Naive thymus-derived CD4-positive, alpha-beta T cell (primary cell): ENCODE results near the gene DEPDC5. TPM values are rescaled to one million over a fixed set of nuclear protein-coding genes. Genes with fewer than 3 reads are reported as not detected.

Experiments
- ATAC-seq: fragments of 150-1000 bp; cut with Tn5 transposase; 2 replicates; pipeline ENCODE4 v1.10.0; 2021; ENCODE audit warnings: mild to moderate bottlenecking, moderate library complexity
- CTCF ChIA-PET: fragments of 350-600 bp; sonication (Branson Sonifier 250); formaldehyde crosslinking; loops from one replicate; lab custom pipeline; 2021; ENCODE audit warnings: antibody characterized with exemption; lab: Charles Lee
- POLR2A ChIA-PET: fragments of 350-600 bp; sonication (Branson Sonifier 250); formaldehyde crosslinking; loops from one replicate; lab custom pipeline; 2021; ENCODE audit warnings: antibody characterized with exemption, inconsistent platforms; lab: Charles Lee
- DNase-seq, 9 donors: peaks; one replicate each; pipeline versions ENCODE4 v3.0.0 to v3.0.0-alpha.2; 2020 to 2022; ENCODE audit warnings: mixed read lengths in 1 of 9
- H3K27ac ChIP-seq: one replicate; pipeline ENCODE4 v1.7.0; 2013; ENCODE audit warnings: mild to moderate bottlenecking, low read depth, low read length, moderate library complexity
- H3K27me3 ChIP-seq, 2 donors: one replicate each; pipeline ENCODE4 v1.7.0; 2013; ENCODE audit warnings: low read length in 2 of 2, mild to moderate bottlenecking in 2 of 2, moderate library complexity in 2 of 2; ENCODE audit not compliant: control insufficient read depth in 2 of 2, insufficient read depth in 2 of 2
- H3K36me3 ChIP-seq, 3 experiments: 1 replicate in 2 of 3; 2 replicates in 1 of 3; pipeline ENCODE4 v1.7.0; 2013; ENCODE audit warnings: low read length in 3 of 3, mild to moderate bottlenecking in 3 of 3, moderate library complexity in 1 of 3; ENCODE audit not compliant: insufficient read depth in 3 of 3, control insufficient read depth in 2 of 3
- H3K4me1 ChIP-seq, 2 donors: one replicate each; pipeline ENCODE4 v1.7.0; 2013; ENCODE audit warnings: low read length in 2 of 2, mild to moderate bottlenecking in 2 of 2, moderate library complexity in 1 of 2; ENCODE audit not compliant: control insufficient read depth in 2 of 2, insufficient read depth in 2 of 2
- H3K4me3 ChIP-seq: 2 replicates; pipeline ENCODE4 v1.7.0; 2013; ENCODE audit warnings: mild to moderate bottlenecking, low read length
- H3K9me3 ChIP-seq, 3 experiments: 1 replicate in 2 of 3; 2 replicates in 1 of 3; pipeline ENCODE4 v1.7.0; 2013; ENCODE audit warnings: low read length in 3 of 3; ENCODE audit not compliant: control insufficient read depth in 2 of 3
- H3K27ac Mint-ChIP-seq, 9 donors: one replicate each; pipeline ENCODE4 v1.8.0; 2020 to 2022; ENCODE audit warnings: mixed read lengths in 9 of 9, mild to moderate bottlenecking in 8 of 9, moderate library complexity in 5 of 9, inconsistent platforms in 2 of 9
- H3K27me3 Mint-ChIP-seq, 5 donors: one replicate each; pipeline ENCODE4 v1.8.0; 2021 to 2022; ENCODE audit warnings: mixed read lengths in 5 of 5, mild to moderate bottlenecking in 1 of 5
- H3K36me3 Mint-ChIP-seq, 5 donors: one replicate each; pipeline ENCODE4 v1.8.0; 2020 to 2022; ENCODE audit warnings: mixed read lengths in 5 of 5, mild to moderate bottlenecking in 3 of 5, inconsistent platforms in 1 of 5
- H3K4me1 Mint-ChIP-seq, 7 donors: one replicate each; pipeline ENCODE4 v1.8.0; 2020 to 2022; ENCODE audit warnings: mixed read lengths in 7 of 7, mild to moderate bottlenecking in 3 of 7, inconsistent platforms in 1 of 7
- H3K4me3 Mint-ChIP-seq, 10 donors: one replicate each; pipeline ENCODE4 v1.8.0; 2020 to 2022; ENCODE audit warnings: mild to moderate bottlenecking in 10 of 10, mixed read lengths in 10 of 10, moderate library complexity in 6 of 10, inconsistent platforms in 2 of 10
- H3K9me3 Mint-ChIP-seq, 11 donors: one replicate each; pipeline ENCODE4 v1.8.0; 2020 to 2022; ENCODE audit warnings: mixed read lengths in 11 of 11, mild to moderate bottlenecking in 4 of 11, inconsistent platforms in 1 of 11, moderate library complexity in 1 of 11
- intact Hi-C, 2 donors: fragments of 100-400 bp; cut with micrococcal nuclease; formaldehyde crosslinking; loops; one replicate each; pipeline ENCODE4 v1.15.1; 2023
- polyA plus RNA-seq, 2 donors: library from polyadenylated mRNA; unstranded; fragments of 300-500 nt; fragmentation: Illumina TruSeq; gene quantifications; one replicate each; pipeline ENCODE4 v1.2.3, GENCODE V29; 2021
- total RNA-seq, 6 experiments: library from RNA in 5 of 6; stranded (reverse) in 5 of 6; gene quantifications; 1 replicate in 5 of 6; 2 replicates in 1 of 6; pipeline ENCODE4 v1.2.3 and lab custom pipeline; 2021 to 2026

The DEPDC5 gene
- total and polyA plus RNA-seq, 7 experiments from 2014 or later: 5.7 to 54.1 (median 43.8) TPM

DNA sequence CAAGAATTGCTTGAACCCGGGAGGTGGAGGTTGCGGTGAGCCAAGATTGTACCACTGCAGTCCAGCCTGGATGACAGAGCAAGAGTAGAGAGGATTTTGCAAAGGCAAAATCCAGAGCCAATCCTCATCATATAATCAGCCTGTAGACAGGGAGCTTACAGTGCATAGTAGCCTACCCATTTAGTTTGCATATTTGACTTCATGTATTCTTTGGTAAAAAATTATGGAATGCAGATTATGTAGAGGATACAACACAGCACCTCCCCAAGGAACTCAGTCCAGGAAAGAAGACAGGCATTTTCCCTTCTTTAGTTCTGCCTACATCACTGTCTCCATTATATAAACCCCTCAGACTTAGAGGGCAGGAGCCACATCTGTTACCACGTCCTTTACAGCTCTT, 150.8 kb downstream of the DEPDC5 start:
- intact Hi-C loops: no loop called here
- Mint-ChIP-seq H3K36me3 (peaks cover 6 to 49% (median 14%) of the 10 kb centered on the region in 5 donors), H3K9me3 (no peaks in the 10 kb centered on the region), H3K4me3 (no peak overlapping the region), H3K27ac (no peak overlapping the region), H3K27me3 (no peaks in the 10 kb centered on the region), H3K4me1 (peaks cover 0 to 2% (median 0%) of the 10 kb centered on the region in 7 donors)
- Histone ChIP-seq H3K9me3 (no peaks in the 10 kb centered on the region), H3K27ac (no peak overlapping the region), H3K4me3 (no peak overlapping the region), H3K27me3 (no peaks in the 10 kb centered on the region), H3K36me3 (peaks cover 0 to 44% (median 4%) of the 10 kb centered on the region in 3 experiments), H3K4me1 (no peaks in the 10 kb centered on the region)
- ChIA-PET POLR2A (interaction anchor here (0.6 to 0.8 kb wide), 2 partner anchors 143 to 276 kb away, joined by 3 to 4 read pairs; no protein-coding TSS in a partner anchor), CTCF (no interaction called here)
- DNase-seq (no peak), ATAC-seq (no peak)

DNA sequence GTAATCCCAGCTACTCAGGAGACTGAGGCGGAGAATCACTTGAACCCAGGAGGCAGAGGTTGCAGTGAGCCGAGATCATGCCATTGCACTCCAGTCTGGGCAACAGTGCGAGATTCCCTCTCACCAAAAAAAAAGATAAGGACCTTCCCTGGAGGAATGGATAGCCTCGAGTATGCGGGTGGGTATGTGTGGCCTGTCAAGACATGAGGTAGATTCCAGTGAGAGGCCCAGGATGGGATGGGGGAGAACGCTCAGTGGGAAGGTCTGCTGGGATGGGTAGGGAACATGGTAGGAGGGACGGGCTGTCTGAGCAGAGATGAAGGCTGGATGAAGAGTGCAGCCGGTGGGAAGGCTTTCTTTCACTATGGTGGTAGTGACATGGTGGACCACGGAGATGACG, 151.5 kb downstream of the DEPDC5 start:
- peaks cover 0 to 44% (median 4%) of the 10 kb centered on the region in 3 experiments for H3K36me3 ChIP-seq

DNA sequence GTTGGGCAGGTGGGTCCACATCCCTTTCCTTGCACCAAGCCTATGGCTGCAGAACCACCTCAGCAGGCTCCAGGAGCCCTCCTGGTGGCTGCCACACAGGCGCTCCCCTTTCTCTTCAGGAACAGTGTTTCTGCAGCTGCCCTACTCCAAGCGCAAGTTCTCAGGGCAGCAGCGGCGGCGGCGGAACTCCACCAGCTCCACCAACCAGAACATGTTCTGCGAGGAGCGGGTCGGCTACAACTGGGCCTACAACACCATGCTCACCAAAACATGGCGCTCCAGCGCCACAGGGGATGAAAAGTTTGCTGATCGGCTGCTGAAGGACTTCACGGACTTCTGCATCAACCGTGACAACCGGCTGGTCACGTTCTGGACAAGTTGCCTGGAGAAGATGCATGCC, 152.3 kb downstream of the DEPDC5 start:
- Mint-ChIP-seq H3K27ac (no peak overlapping the region), H3K36me3 (peaks cover 6 to 54% (median 18%) of the 10 kb centered on the region in 5 donors), H3K9me3 (no peaks in the 10 kb centered on the region), H3K4me3 (no peak overlapping the region), H3K27me3 (no peaks in the 10 kb centered on the region), H3K4me1 (peaks cover 0 to 2% (median 0%) of the 10 kb centered on the region in 7 donors)
- H3K9me3 ChIP-seq: no peaks in the 10 kb centered on the region
- ChIA-PET POLR2A (no interaction called here), CTCF (no interaction called here)
- no peak overlapping the region for H3K27ac ChIP-seq
- H3K27me3 ChIP-seq: no peaks in the 10 kb centered on the region
- intact Hi-C loops: no loop called here
- peaks cover 0 to 44% (median 4%) of the 10 kb centered on the region in 3 experiments for H3K36me3 ChIP-seq
- H3K4me1 ChIP-seq: no peaks in the 10 kb centered on the region
- no peak overlapping the region for H3K4me3 ChIP-seq
- no peak for ATAC-seq
- no peak for DNase-seq

More for the DNA sequence above, 151.5 kb downstream of the DEPDC5 start:
- H3K4me3 ChIP-seq: no peak overlapping the region
- H3K9me3 ChIP-seq: no peaks in the 10 kb centered on the region
- ChIA-PET CTCF (no interaction called here), POLR2A (no interaction called here)
- no peaks in the 10 kb centered on the region for H3K27me3 ChIP-seq
- ATAC-seq (no peak), DNase-seq (no peak)
- intact Hi-C loops: no loop called here
- H3K27ac Mint-ChIP-seq: no peak overlapping the region
- H3K4me3 Mint-ChIP-seq: no peak overlapping the region
- no peaks in the 10 kb centered on the region for H3K4me1 ChIP-seq
- H3K27me3 Mint-ChIP-seq: no peaks in the 10 kb centered on the region
- H3K27ac ChIP-seq: no peak overlapping the region
- H3K4me1 Mint-ChIP-seq: peaks cover 0 to 2% (median 0%) of the 10 kb centered on the region in 7 donors
- no peaks in the 10 kb centered on the region for H3K9me3 Mint-ChIP-seq
- H3K36me3 Mint-ChIP-seq: peaks cover 6 to 53% (median 17%) of the 10 kb centered on the region in 5 donors

DNA sequence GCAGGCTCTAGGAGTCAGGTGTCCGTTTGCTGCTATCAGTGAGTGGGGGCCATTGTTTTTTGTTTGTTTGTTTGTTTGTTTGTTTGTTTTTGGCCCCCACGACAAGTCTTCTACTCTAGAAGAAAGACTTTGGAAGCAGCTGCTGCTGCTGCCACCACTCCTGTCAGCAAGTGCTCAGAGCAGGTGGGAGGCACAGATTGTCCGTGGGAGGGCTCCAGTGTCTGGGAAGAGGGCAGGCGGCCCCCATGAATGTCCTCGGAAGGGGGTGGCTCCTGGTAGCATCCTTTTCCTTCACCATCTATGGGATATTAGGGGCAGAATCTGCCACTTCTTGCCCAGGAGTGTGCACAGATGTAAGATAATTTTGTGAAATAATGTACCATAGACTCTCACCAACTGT, 152.8 kb downstream of the DEPDC5 start:
- DNase-seq (no peak), ATAC-seq (no peak)
- intact Hi-C loops: no loop called here
- H3K36me3 ChIP-seq: peaks cover 0 to 40% (median 4%) of the 10 kb centered on the region in 3 experiments
- H3K27ac Mint-ChIP-seq: no peak overlapping the region
- POLR2A ChIA-PET: no interaction called here
- H3K9me3 ChIP-seq: no peaks in the 10 kb centered on the region
- no peak overlapping the region for H3K27ac ChIP-seq
- no peak overlapping the region for H3K4me3 ChIP-seq
- CTCF ChIA-PET: no interaction called here
- no peaks in the 10 kb centered on the region for H3K4me1 Mint-ChIP-seq
- H3K4me1 ChIP-seq: no peaks in the 10 kb centered on the region
- H3K27me3 Mint-ChIP-seq: no peaks in the 10 kb centered on the region
- H3K9me3 Mint-ChIP-seq: no peaks in the 10 kb centered on the region
- H3K4me3 Mint-ChIP-seq: no peak overlapping the region
- peaks cover 6 to 50% (median 15%) of the 10 kb centered on the region in 5 donors for H3K36me3 Mint-ChIP-seq
- no peaks in the 10 kb centered on the region for H3K27me3 ChIP-seq

DNA sequence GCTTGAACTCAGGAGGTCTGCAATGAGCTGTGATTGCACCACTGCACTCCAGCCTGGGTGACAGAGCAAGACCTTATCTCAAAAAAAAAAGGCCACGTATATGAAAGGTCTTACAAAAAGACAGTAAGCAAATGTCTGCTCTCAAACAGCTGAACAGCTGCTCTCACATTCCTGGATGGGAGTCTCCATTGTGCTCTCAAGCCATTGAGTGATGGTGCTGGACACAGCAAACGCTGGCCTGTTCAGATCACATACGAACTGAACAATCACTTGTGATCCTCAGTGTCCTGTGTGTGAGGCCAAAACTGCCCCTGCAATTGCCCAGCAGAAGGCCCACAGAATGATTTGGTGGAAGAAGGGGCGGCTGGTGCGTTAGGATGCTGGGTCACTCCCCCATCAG, 156.2 kb downstream of the DEPDC5 start:
- ChIA-PET CTCF (no interaction called here), POLR2A (no interaction called here)
- H3K4me1 ChIP-seq: no peaks in the 10 kb centered on the region
- intact Hi-C loops: loop anchor here in 1 of 2 donors (5.0 kb wide), 1 partner anchor 37 kb away; no protein-coding TSS in a partner anchor
- Mint-ChIP-seq H3K27me3 (no peaks in the 10 kb centered on the region), H3K36me3 (peaks cover 6 to 32% (median 15%) of the 10 kb centered on the region in 5 donors), H3K4me1 (no peaks in the 10 kb centered on the region), H3K27ac (no peak overlapping the region), H3K4me3 (no peak overlapping the region), H3K9me3 (no peaks in the 10 kb centered on the region)
- no peaks in the 10 kb centered on the region for H3K27me3 ChIP-seq
- peaks cover 0 to 20% (median 0%) of the 10 kb centered on the region in 3 experiments for H3K36me3 ChIP-seq
- no peak for ATAC-seq
- H3K27ac ChIP-seq: no peak overlapping the region
- H3K9me3 ChIP-seq: no peaks in the 10 kb centered on the region
- DNase-seq: no peak
- H3K4me3 ChIP-seq: no peak overlapping the region

DNA sequence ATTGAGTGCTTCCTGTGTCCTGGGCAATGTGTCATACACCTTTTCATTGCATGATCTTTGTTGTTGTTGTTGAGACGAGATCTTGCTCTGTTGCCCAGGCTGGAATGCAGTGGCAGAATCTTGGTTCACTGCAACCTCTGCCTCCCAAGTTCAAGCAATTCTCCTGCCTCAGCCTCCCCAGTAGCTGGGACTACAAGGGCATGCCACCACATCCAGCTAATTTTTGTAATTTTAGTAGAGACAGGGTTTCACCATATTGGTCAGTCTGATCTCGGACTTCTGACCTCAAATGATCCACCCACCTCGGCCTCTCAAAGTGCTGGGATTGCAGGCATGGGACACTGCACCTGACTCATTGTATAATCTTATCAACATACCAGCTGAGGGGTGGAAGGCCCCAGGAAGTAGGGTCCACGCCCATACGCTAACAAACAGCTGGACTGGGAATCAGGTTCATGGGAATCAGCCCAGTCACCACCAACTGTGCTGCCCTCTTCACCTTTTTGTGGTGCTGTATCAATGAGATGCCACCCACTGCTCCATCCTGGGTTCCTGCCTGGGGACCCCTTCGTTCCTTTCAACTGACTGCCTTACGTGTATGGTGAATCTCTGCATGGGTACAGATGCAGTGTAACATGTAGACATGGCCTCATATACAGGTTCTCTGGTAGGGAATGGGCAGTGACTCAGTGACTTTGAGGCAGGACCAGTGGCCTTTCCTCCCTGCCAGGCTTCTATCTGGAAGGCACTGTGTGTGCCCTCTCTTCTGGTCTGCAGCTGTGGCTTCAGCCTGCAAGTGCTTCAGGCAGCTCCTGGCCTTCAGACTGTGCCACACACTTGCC, 158.0 kb downstream of the DEPDC5 start:
- CTCF ChIA-PET: no interaction called here
- H3K9me3 ChIP-seq: no peaks in the 10 kb centered on the region

More for the DNA sequence above, 158.0 kb downstream of the DEPDC5 start:
- Histone ChIP-seq H3K27ac (no peak overlapping the region), H3K36me3 (peaks cover 0 to 3% (median 0%) of the 10 kb centered on the region in 3 experiments), H3K27me3 (no peaks in the 10 kb centered on the region), H3K4me1 (no peaks in the 10 kb centered on the region), H3K4me3 (no peak overlapping the region)
- POLR2A ChIA-PET: no interaction called here
- H3K4me3 Mint-ChIP-seq: no peak overlapping the region
- no peaks in the 10 kb centered on the region for H3K9me3 Mint-ChIP-seq
- H3K27me3 Mint-ChIP-seq: no peaks in the 10 kb centered on the region
- ATAC-seq: no peak
- DNase-seq: no peak
- intact Hi-C loops: loop anchor here in 1 of 2 donors (5.0 kb wide), 1 partner anchor 36 kb away; no protein-coding TSS in a partner anchor
- peaks cover 0 to 17% (median 9%) of the 10 kb centered on the region in 5 donors for H3K36me3 Mint-ChIP-seq
- no peak overlapping the region for H3K27ac Mint-ChIP-seq
- H3K4me1 Mint-ChIP-seq: peaks cover 0 to 3% (median 0%) of the 10 kb centered on the region in 7 donors
